Ascending aorta (tissue), 2 donors: Measurements from ENCODE around the gene NKAIN2. TPM values are rescaled to one million over a fixed set of nuclear protein-coding genes. Genes with fewer than 3 reads are reported as not detected.

Source experiments
- DNase-seq, 2 donors: peaks; one replicate each; pipeline ENCODE4 v3.0.0-alpha.2; 2019; ENCODE audit warnings: low spot score in 2 of 2
- H3K27ac ChIP-seq, 2 donors: fragments of 200-600 bp; sonication (generic); one replicate each; pipeline ENCODE4 v1.5.1; 2016 to 2017; ENCODE audit warnings: mild to moderate bottlenecking in 1 of 2
- H3K27me3 ChIP-seq: fragments of 200-600 bp; sonication (generic); one replicate; pipeline ENCODE4 v1.5.1; 2017
- H3K36me3 ChIP-seq, 2 donors: fragments of 200-600 bp; sonication (generic); one replicate each; pipeline ENCODE4 v1.5.1; 2016
- H3K4me1 ChIP-seq, 2 donors: fragments of 200-600 bp; sonication (generic); one replicate each; pipeline ENCODE4 v1.5.1; 2016 to 2017; ENCODE audit warnings: mild to moderate bottlenecking in 1 of 2
- H3K4me3 ChIP-seq, 2 donors: fragments of 200-600 bp; sonication (generic); one replicate each; pipeline ENCODE4 v1.5.1; 2016 to 2017; ENCODE audit warnings: mild to moderate bottlenecking in 1 of 2
- H3K9me3 ChIP-seq, 2 donors: fragments of 200-600 bp; sonication (generic); one replicate each; pipeline ENCODE4 v1.5.1; 2016
- intact Hi-C: fragments of 100-400 bp; cut with DNase I; formaldehyde crosslinking; loops from one replicate; pipeline ENCODE4 v1.15.1; 2023
- total RNA-seq: library from RNA; depleted of rRNA; stranded (reverse); fragments of >200 nt; gene quantifications from one replicate; pipeline ENCODE4 v1.1.0, GENCODE V29; 2016
- TF ChIP-seq, protein P1 (sequence below), 3 experiments: fragments of 200-600 bp in 2 of 3; fragments of 450-650 bp in 1 of 3; sonication (generic) in 2 of 3; IDR thresholded peaks; one replicate each; pipeline ENCODE4 v1.5.1; 2016 to 2019; ENCODE audit warnings: antibody characterized with exemption in 3 of 3, mild to moderate bottlenecking in 1 of 3, moderate library complexity in 1 of 3

The NKAIN2 gene
- total RNA-seq, 1 donor from 2014 or later, result 0.11 TPM

DNA sequence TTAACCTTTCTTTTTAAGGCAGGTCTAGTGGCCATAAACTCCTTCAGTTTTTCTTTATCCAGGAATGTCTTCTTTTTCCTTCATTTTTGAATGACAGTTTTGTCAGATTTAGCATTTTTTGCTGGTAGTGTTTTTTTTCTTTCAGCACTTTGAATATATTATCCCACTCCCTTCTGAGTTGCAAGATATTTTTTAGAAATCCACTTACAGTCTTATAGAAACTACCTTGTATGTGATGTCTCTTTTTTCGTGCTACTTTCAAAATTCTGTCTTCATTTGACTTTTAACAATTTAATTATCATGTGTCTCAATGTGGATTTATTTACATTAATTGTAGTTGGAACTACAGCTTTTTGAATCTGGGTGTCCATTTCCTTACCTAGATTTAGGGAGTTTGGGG lies 874.2 kb downstream of the NKAIN2 start:
- no peak for DNase-seq
- H3K36me3 ChIP-seq, result no peaks in the 10 kb centered on the region
- no peak overlapping the region for H3K27ac ChIP-seq
- H3K4me3 ChIP-seq, result no peak overlapping the region
- H3K27me3 ChIP-seq, result no peaks in the 10 kb centered on the region
- H3K9me3 ChIP-seq, result peaks cover 7 to 32% of the 10 kb centered on the region in 2 donors
- TF ChIP-seq, protein P1, sequence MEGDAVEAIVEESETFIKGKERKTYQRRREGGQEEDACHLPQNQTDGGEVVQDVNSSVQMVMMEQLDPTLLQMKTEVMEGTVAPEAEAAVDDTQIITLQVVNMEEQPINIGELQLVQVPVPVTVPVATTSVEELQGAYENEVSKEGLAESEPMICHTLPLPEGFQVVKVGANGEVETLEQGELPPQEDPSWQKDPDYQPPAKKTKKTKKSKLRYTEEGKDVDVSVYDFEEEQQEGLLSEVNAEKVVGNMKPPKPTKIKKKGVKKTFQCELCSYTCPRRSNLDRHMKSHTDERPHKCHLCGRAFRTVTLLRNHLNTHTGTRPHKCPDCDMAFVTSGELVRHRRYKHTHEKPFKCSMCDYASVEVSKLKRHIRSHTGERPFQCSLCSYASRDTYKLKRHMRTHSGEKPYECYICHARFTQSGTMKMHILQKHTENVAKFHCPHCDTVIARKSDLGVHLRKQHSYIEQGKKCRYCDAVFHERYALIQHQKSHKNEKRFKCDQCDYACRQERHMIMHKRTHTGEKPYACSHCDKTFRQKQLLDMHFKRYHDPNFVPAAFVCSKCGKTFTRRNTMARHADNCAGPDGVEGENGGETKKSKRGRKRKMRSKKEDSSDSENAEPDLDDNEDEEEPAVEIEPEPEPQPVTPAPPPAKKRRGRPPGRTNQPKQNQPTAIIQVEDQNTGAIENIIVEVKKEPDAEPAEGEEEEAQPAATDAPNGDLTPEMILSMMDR (IDR thresholded peaks at IDR 0.05), result no peak
- H3K4me1 ChIP-seq, result no peaks in the 10 kb centered on the region
- intact Hi-C loops, result no loop called here

DNA sequence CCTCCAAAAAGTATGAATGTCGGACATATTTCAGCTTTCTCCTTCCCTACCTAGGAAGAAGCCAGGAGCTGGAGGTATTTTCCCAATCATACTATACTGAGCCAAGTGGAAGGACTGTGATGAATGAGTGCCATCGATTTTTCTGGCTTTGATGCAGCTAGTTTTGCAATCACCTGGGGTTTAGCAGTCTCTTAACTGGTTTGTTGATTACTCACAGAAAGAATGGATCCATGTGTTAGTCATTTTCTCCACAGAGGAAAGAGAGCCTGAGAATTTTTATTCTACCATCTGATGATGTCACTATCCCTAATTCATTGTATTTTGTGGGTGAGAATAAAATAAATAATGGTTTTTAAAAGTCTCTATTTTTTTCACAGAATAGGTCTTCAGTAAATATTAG lies 875.7 kb downstream of the NKAIN2 start:
- Histone ChIP-seq H3K4me1 (no peaks in the 10 kb centered on the region), H3K4me3 (no peak overlapping the region), H3K27ac (no peak overlapping the region), H3K27me3 (no peaks in the 10 kb centered on the region), H3K9me3 (peaks cover under 1 to 27% of the 10 kb centered on the region in 2 donors), H3K36me3 (no peaks in the 10 kb centered on the region)
- TF ChIP-seq, protein P1 (IDR thresholded peaks at IDR 0.05), result no peak
- intact Hi-C loops, result no loop called here
- no peak for DNase-seq

DNA sequence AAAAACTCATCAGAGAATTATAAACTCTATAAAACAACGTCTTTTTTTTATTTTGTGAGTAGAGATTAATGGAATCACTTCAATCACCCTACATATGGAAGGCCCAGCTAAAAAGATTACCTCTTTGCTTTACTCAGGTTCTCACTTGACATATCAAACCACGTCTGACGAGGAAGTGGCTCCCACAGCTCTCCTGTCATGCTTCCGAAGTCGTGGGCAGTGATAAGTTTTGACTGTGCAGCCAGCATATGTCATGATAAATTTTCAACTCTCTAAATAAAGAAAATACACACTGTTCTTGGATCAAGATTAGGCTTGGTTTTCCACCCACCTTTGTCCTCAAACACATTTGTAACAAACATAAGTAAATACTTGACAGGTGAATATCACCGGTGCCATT lies 879.1 kb downstream of the NKAIN2 start:
- peaks cover 0 to 8% of the 10 kb centered on the region in 2 donors for H3K9me3 ChIP-seq
- TF ChIP-seq, protein P1 (IDR thresholded peaks at IDR 0.05), result no peak

DNA sequence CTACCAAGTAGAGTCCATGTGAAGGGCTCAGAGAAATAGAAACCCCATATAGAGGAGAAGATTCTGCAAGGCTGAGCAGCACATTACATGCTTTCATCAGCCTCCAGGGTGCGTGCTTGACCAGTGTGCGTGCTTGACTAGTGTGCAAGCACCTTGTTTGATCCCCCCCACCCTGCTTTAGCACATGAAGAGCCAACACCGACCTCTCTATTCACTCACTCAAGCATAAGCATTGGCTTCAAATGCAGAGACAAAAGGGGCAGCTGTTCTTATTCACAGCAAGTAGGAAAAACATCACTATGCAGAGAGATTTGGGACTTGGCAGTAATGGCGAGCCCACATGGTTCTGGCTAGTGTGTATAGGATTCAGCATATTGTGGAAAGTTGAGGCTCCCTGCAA lies 879.8 kb downstream of the NKAIN2 start:
- Histone ChIP-seq H3K4me3 (no peak overlapping the region), H3K36me3 (no peaks in the 10 kb centered on the region), H3K27ac (no peak overlapping the region), H3K4me1 (no peaks in the 10 kb centered on the region), H3K9me3 (peaks cover 0 to under 1% of the 10 kb centered on the region in 2 donors), H3K27me3 (no peaks in the 10 kb centered on the region)
- TF ChIP-seq, protein P1 (IDR thresholded peaks at IDR 0.05), result no peak
- intact Hi-C loops, result no loop called here
- no peak for DNase-seq

More for the DNA sequence above, 879.1 kb downstream of the NKAIN2 start:
- Histone ChIP-seq H3K27me3 (no peaks in the 10 kb centered on the region), H3K27ac (no peak overlapping the region), H3K36me3 (no peaks in the 10 kb centered on the region), H3K4me1 (no peaks in the 10 kb centered on the region), H3K4me3 (no peak overlapping the region)
- intact Hi-C loops, result no loop called here
- DNase-seq, result no peak

DNA sequence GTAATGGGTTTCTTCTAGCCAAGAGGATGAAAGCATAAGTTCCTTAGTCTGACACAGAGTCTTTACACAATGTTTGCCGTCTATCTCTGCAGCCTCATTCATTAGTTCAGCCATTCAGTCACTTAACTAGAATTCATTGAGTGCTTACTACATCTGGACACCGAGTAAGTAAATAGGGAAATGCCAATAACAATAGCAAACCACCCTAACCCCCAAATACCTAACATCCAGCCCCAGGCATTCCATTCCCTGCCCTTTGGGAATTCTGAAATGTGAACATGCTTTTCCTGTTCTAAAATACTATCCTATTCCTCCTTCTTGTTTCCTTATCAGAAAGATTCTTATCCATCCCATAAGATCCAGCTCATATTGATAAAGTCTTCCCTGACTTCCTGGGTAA lies 881.0 kb downstream of the NKAIN2 start:
- H3K27me3 ChIP-seq, result no peaks in the 10 kb centered on the region
- H3K36me3 ChIP-seq, result no peaks in the 10 kb centered on the region
- DNase-seq, result no peak
- no peaks in the 10 kb centered on the region for H3K9me3 ChIP-seq
- intact Hi-C loops, result no loop called here
- no peaks in the 10 kb centered on the region for H3K4me1 ChIP-seq
- no peak overlapping the region for H3K4me3 ChIP-seq
- TF ChIP-seq, protein P1 (IDR thresholded peaks at IDR 0.05), result no peak
- H3K27ac ChIP-seq, result no peak overlapping the region

DNA sequence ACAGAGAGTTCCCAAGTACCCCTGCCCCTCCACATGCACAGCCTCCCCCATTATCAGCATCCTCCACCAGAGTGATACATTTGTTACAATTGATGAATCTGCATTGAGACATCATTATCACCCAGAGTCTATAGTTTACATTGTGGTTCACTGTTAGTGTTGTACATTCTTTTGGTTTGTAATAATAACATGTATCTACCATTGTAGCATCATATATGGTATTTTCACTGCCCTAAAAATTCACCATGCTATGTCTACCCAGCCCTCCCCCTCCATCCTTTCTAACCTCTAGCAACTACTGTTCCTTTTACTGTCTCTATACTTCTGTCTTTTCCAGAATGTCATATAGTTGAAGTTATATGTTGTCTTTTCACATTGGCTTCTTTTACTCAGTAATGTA lies 884.7 kb downstream of the NKAIN2 start:
- no peak overlapping the region for H3K27ac ChIP-seq
- no peaks in the 10 kb centered on the region for H3K4me1 ChIP-seq
- TF ChIP-seq, protein P1 (IDR thresholded peaks at IDR 0.05), result no peak
- no peaks in the 10 kb centered on the region for H3K9me3 ChIP-seq
- intact Hi-C loops, result no loop called here
- no peaks in the 10 kb centered on the region for H3K36me3 ChIP-seq
- H3K27me3 ChIP-seq, result no peaks in the 10 kb centered on the region
- no peak overlapping the region for H3K4me3 ChIP-seq
- no peak for DNase-seq
